ENCODE results near the gene CTSF. TPM values are rescaled to one million over a fixed set of nuclear protein-coding genes. Genes with fewer than 3 reads are reported as not detected.

Gene CTSF
- total and polyA plus RNA-seq, 2 of the 13 experiments (the other 11 are each of a cell fraction or from before 2014, with no cell fraction given) = not detected

DNA sequence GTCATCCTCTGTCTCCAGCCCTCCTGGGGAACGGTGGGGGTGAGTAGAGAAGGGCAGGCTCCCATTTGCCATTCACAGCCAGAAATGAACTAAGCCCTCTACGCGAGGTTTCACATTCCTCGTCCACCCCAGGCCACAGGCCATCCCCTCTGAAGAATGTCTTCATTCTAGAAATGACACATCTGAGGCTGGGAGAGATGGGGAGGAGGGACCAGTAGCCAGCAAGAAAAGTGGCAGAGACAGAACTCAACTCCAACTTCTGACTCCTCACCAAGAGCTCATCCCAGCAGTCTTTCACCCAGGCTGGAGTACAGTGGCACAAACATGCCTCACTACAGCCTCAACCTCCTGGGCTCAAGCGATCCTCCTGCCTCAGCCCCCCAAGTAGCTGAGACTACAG, 3.4 kb downstream of the CTSF start (continued):
- TF ChIP-seq SIN3A (IDR thresholded peaks at IDR 0.05; ENCODE audit: borderline replicate concordance, low read depth, low read length) (no peak), ZNF687 (CRISPR knock-in tag; IDR thresholded peaks at IDR 0.05) (no peak), KMT2A (CRISPR knock-in tag; IDR thresholded peaks at IDR 0.05) (no peak), ZUFSP (CRISPR knock-in tag; IDR thresholded peaks at IDR 0.05; ENCODE audit: borderline replicate concordance) (no peak), KLF13 (CRISPR knock-in tag; IDR thresholded peaks at IDR 0.05) (no peak)

DNA sequence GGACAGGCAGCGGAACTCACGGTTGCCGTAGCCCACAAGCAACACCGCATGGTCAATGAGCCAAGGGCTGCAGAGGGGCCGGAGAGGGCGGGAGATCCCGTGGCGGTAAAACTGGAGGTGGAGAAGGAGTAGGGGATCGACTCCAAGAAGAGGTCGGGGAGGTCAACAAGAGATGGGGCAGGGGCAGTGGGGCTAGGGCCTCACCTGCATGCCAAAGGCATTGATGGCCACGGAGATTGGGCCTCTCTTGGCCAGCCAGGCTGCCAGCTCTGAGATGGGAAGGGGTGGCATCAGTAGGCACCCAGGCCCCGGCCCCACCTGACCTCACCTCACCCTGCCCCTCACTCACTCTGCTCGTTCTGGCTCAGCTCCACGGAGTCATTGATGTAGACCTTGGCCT, 3.9 kb downstream of the CTSF start:
- no TSS peak for BruUV-seq (replicated peaks)
- Histone ChIP-seq H3K4me1 (ENCODE audit: insufficient read depth, low read length) (no peaks in the 10 kb centered on the region), H3K36me3 (replicated peaks in 1 of 2; ENCODE audit: control insufficient read depth in 1 of 2, insufficient read depth in 2 of 2, low read length in 2 of 2) (no peaks in the 10 kb centered on the region), H3K27me3 (ENCODE audit: control insufficient read depth in 1 of 2, insufficient read depth in 2 of 2, low read length in 2 of 2) (peaks cover 3 to 63% of the 10 kb centered on the region in 2 experiments; a peak in 4 of 5 replicates), H3K79me2 (ENCODE audit: insufficient read depth, low read length) (no peaks in the 10 kb centered on the region), H4K20me1 (ENCODE audit: insufficient read depth, low read length) (no peaks in the 10 kb centered on the region), H3K27ac (ENCODE audit: extremely low read length, insufficient read depth, low read length) (no peak overlapping the region), H3K9me3 (ENCODE audit: low read length) (no peaks in the 10 kb centered on the region), H2AFZ (ENCODE audit: low read length) (no peak overlapping the region), H3K4me2 (ENCODE audit: low read depth, low read length) (no peak overlapping the region), H3K4me3 (replicated peaks in 1 of 3; ENCODE audit: insufficient read depth in 1 of 3, low read depth in 2 of 3, low read length in 3 of 3) (no peak overlapping the region), H3K9ac (ENCODE audit: insufficient read depth, low read depth, low read length) (no peak overlapping the region)
- in situ Hi-C loops (cut with HindIII; ENCODE audit: extremely low pct_ligation_motif_present, low pct_unique_long_range_greater_than_20kb) (loop anchor here (25.0 kb wide), 1 partner anchor 273 kb away; the partner anchor contains the start of gene RCE1), intact Hi-C loops (cut with micrococcal nuclease; ENCODE audit: unreplicated experiment) (no loop called here)
- ATAC-seq (no peak), DNase-seq (ENCODE audit: low spot score) (no peak), FAIRE-seq (no peak)
- ChIA-PET POLR2A (no interaction called here), CTCF (ENCODE audit: low intra/inter-chr PET ratio, low total read pairs) (no interaction called here)
- 59% methylated on average over 12 of the region's 14 CpGs for WGBS (ENCODE audit: low lambda C conversion rate)
- TF ChIP-seq ISL2 (CRISPR knock-in tag; IDR thresholded peaks at IDR 0.05) = no peak
- TF ChIP-seq ZNF558 (CRISPR knock-in tag; IDR thresholded peaks at IDR 0.05; ENCODE audit: borderline replicate concordance) = no peak
- TF ChIP-seq FOXC1 (CRISPR knock-in tag; IDR thresholded peaks at IDR 0.05; ENCODE audit: borderline replicate concordance) = no peak
- TF ChIP-seq, protein P1, sequence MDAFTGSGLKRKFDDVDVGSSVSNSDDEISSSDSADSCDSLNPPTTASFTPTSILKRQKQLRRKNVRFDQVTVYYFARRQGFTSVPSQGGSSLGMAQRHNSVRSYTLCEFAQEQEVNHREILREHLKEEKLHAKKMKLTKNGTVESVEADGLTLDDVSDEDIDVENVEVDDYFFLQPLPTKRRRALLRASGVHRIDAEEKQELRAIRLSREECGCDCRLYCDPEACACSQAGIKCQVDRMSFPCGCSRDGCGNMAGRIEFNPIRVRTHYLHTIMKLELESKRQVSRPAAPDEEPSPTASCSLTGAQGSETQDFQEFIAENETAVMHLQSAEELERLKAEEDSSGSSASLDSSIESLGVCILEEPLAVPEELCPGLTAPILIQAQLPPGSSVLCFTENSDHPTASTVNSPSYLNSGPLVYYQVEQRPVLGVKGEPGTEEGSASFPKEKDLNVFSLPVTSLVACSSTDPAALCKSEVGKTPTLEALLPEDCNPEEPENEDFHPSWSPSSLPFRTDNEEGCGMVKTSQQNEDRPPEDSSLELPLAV (CRISPR knock-in tag; conservative IDR thresholded peaks at IDR 0.05; ENCODE audit: low read depth) = no peak
- no peak for TF ChIP-seq HNF4A (CRISPR knock-in tag; IDR thresholded peaks at IDR 0.05)
- TF ChIP-seq FOXK1 (CRISPR knock-in tag; IDR thresholded peaks at IDR 0.05; ENCODE audit: borderline replicate concordance, low read depth) = no peak
- no peak for TF ChIP-seq FIP1L1 (IDR thresholded peaks at IDR 0.05; ENCODE audit: borderline replicate concordance, insufficient read depth, low read depth, low read length)
- no peak for TF ChIP-seq NBN (conservative IDR thresholded peaks at IDR 0.05)
